ENCODE measurements around the gene NDUFS7.
"Not testable (repeated sequence)": the region's sequence is repeated elsewhere in the genome, so short reads cannot be mapped to it uniquely, and the experiment has no call there.

The NDUFS7 gene

DNA sequence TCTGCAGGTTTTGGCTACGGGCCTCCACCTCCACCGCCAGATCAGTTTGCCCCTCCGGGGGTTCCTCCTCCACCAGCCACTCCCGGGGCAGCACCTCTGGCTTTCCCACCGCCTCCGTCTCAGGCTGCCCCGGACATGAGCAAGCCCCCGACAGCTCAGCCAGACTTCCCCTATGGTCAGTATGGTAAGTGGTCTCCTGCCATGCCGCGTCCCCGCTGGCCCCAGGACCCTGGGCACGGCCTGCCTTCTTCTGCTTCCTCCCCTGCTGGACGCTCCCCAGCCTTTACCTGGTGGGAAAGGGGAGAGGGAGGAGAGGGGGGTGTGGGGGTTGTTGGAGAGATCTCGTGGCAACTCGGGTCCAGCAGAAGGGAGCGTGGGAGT is 48.8 kb downstream of the NDUFS7 start:
- no peak for DNase-seq (ENCODE audit: low read depth in 2 of 2)

DNA sequence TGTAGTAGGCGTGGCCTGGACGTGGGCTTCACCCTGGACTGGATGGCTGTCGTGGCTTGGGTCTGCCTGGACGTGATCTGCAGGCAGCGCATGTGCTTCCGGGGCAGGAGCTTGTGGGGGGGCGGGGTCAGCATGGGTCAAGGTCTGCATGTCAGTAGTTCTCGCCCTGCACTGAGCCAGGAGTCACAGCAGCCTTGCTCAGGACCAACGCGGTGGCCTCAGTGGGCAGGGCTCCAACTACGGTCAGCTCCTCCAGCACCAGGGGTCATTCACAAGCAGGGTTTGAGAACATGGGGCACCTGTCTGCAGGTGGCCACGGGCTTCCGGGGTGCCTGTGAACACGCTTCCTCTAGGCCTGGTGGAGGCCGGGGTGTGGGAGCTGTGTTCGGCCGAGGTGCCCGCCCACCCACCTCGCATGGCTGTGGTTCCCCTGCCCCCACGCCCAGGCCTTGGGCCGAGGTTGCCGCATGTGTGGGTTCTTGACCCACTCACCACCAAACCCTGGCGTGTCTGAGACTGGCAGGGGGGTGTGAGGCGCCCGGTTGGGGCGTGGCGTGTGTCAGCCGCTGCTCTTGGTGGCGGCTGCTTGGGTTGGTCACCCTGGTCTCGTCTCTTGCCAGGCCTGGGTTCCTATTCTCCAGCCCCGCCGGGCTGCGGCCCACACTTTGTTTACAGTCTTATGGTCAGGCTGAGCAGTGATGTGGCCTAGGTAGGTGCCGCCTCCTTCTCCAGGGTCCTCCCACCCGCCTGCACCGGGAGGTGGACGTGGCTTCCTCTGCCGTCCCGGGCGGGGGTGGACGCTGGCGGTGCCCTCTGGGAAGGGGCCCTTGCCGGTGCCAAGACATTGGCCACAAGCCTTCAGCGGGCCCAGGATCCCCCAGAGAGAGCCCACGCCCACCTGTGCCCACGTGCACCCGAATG is 49.7 kb downstream of the NDUFS7 start:
- DNase-seq (ENCODE audit: low read depth in 2 of 2): no peak

DNA sequence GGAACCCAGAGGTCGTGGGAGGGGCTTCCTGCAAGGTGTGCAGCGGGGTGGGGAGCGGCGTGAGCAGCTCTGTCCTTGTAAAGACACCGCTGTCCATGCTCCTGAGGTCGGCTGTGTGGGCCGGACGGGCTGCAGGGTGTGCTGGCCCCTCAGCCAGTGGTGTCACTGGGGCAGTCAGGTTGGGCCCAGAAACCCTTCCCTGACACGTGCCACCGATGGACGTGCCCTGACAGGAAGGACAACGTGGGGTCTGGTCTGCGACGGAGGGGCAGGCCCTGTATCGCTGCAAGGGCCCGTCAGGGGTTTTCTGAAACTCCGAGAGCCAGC is 50.3 kb downstream of the NDUFS7 start:
- DNase-seq (ENCODE audit: low read depth in 2 of 2): no peak

DNA sequence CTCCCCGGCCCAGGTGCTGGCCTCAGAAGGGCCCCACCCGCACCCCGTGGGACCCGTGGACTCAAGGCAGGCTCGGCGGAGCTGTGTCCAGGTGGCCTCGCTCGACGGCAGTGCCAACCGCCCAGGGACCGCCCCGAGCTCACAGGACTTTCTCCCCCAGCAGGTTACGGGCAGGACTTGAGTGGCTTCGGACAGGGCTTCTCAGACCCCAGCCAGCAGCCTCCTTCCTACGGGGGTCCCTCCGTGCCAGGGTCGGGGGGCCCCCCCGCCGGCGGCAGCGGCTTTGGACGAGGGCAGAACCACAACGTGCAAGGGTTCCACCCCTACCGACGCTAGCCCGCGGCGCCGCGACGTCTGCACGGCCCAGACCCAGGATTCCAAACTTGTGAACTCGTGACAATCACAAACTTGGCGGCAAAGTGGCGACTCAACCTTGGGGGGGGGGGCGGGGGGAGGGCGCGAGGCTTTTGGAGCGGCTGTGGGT is 50.9 kb downstream of the NDUFS7 start:
- DNase-seq (ENCODE audit: low read depth in 2 of 2): no peak

DNA sequence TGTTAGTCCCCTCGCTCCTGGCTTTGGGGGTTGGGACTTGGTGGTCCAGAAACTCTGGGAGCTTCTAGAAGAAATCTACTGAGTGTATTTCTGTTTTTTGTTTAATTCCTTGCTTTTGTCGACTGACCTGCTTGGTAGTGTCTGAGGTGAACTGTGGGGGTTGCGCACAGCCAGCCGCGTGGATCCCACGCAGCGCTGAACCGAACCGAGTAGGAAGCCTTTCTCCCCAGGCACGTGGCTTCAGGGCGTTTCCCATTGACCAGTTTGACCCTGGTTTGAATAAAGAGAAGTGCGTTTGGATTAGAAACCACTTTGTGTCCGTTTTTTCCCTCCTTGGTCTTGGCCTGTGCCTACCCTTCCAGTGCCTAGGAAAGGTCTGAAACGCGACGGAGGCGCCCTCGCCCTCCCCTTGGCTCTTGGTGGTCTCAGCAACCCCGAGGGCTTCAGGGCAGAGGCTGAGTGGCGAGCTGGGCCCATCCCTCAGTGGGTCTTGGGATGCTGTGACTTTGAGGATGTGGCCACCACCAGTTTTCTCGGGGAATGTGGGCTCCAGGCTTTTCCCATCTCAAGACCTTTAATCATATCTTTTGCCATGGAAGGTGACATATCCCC is 51.8 kb downstream of the NDUFS7 start:
- DNase-seq (ENCODE audit: low read depth in 2 of 2): no peak

DNA sequence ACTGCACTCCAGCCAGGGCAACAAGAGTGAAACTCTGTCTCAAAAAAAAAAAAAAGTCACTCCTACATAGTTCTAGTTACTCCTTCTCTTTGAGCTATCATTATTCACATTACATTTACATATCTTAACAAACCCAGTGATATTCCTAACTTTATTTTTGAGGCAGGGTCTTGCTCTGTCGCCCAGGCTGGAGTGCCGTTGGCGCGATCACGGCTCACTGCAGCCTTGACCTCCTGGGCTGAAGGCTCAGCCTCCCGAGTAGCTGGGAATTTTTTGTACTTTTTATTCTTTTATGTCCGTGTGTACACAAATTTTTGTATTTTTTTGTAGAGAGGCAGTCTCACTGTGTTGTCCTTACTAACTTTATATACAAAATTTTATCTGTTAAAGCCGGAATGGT is 53.9 kb downstream of the NDUFS7 start:
- DNase-seq (ENCODE audit: low read depth in 2 of 2): no peak

DNA sequence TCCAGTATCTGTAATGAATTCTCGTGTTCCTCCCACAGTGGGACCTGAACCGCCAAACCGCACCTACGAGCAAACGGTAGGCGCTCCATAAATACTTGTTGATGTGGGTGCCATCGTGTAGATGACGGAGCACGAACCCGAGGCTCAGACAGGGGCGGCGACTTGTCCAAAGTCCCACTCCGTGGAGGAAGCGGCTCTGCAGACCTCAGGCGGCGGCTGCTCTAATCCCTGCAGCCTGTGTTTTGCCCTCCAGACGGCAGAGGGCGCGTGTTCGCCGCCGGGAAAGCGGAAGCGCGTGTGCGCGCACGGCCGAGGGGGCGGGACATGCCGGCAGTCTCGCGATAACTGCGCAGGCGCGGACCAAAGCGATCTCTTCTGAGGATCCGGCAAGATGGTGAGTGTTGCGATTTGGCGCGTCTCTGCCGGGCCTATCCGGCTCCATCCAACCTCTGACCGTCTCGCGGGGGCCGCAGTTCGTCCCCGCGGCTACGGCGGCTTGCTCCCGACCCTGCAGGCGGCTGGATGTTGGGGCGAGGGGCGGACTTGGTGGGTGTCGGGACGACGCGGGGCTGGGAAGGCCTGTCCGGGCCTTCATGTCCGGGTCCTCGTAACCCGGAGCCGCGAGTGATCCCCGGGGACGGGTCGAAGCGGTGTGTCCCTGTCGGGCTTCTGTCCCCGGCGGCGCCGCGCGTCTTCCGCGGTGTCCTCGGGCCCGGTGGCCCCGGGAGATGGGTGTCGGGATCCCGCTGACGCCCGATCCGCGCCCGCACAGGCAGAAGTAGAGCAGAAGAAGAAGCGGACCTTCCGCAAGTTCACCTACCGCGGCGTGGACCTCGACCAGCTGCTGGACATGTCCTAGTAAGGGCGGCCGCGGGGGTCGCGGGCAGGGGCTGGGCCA is 54.6 kb downstream of the NDUFS7 start, which contains the start of gene RPS15:
RPS15 (plus strand) TSS at position 362 of the 898 bp plus-strand sequence; CDS start at position 392, 30 bp downstream.
- DNase-seq (ENCODE audit: low read depth in 2 of 2): peak; percentile 92 to 93

DNA sequence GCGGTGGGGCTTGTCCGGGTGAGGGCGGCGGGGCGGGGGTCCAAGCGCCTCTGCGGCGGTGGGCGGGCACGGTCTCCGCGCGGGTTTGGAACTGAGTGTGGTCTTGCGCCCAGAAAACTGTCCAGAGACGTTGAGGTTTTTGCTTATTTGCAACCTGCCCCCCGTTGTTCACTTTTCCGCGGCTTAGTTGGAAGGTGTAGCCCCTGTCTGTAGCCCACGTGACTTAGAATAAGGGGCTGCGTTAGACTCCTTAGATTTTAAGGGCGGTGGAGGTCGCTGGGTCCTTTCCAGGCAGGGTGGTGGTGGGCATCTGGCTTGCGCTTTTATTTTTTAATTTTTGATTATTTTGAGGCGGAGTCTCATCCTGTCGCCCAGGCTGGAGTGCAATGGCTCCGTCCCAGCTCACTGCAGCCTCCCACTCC is 55.2 kb downstream of the NDUFS7 start:
- no peak for DNase-seq (ENCODE audit: low read depth in 2 of 2)

DNA sequence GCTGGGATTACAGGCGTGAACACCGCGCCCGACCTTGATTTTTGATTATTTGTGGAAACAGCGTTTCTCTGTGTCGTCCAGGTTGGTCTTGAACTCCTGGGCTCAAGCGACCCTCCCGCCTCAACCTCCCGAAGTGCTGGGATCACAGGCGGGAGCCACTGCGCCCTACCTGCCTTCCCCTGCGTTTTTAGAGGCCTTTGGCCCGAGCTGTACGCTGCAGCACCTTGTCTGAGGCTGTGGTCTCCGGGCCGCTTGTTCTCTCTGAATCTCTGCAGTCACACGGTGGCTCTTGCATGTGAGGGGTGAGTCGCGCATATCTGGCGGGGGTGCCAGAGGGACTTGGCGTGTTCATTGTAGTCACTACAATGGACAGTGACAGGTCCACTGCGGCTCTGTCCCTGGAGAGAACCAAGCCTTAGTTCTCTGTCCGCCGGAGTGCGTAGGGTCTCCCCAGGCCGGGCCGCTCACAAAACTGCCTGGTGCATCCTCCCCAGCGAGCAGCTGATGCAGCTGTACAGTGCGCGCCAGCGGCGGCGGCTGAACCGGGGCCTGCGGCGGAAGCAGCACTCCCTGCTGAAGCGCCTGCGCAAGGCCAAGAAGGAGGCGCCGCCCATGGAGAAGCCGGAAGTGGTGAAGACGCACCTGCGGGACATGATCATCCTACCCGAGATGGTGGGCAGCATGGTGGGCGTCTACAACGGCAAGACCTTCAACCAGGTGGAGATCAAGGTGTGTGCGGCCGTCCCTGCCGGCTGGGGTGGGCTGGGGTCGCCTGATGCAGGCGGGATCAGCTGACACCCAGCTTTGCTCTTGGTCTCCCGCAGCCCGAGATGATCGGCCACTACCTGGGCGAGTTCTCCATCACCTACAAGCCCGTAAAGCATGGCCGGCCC is 56.1 kb downstream of the NDUFS7 start:
- DNase-seq (ENCODE audit: low read depth in 2 of 2): not testable (repeated sequence)

DNA sequence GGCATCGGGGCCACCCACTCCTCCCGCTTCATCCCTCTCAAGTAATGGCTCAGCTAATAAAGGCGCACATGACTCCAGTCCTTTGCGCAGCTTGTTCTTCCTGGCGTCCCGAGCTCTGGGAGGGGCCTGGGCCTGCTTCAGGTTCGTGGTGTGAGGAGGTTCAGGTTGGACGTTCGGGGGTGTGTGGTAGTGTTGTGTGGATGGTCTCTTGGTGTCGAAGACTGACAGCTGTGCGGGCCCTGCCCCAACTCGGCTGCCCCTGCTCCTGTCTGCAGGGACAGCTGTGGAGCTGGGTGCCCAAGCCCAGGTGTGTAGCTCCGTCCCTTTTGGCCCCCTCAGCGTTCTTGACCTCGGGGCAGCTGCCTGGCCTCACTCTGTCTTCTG is 56.7 kb downstream of the NDUFS7 start:
- no peak for DNase-seq (ENCODE audit: low read depth in 2 of 2)

DNA sequence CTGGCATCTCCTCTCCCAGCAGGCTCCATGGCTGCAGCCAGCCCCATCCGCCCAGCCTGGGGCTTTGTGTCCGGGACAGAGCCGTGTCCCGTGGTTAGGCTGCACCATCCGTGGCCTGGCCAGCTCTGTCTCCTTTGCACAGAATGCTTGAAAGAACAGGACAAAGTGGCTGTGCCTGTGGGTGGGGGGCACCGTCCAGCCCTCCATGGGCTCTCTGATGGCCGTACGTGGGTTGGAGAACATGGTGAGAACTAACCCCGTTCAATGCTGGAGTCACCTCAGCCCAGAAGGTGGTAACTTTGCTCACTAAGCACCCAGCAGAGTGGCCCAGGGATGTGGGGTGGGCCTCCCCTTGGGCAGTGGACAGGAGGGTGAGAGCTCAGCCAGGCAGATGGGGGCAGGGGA is 57.3 kb downstream of the NDUFS7 start:
- DNase-seq (ENCODE audit: low read depth in 2 of 2): no peak

DNA sequence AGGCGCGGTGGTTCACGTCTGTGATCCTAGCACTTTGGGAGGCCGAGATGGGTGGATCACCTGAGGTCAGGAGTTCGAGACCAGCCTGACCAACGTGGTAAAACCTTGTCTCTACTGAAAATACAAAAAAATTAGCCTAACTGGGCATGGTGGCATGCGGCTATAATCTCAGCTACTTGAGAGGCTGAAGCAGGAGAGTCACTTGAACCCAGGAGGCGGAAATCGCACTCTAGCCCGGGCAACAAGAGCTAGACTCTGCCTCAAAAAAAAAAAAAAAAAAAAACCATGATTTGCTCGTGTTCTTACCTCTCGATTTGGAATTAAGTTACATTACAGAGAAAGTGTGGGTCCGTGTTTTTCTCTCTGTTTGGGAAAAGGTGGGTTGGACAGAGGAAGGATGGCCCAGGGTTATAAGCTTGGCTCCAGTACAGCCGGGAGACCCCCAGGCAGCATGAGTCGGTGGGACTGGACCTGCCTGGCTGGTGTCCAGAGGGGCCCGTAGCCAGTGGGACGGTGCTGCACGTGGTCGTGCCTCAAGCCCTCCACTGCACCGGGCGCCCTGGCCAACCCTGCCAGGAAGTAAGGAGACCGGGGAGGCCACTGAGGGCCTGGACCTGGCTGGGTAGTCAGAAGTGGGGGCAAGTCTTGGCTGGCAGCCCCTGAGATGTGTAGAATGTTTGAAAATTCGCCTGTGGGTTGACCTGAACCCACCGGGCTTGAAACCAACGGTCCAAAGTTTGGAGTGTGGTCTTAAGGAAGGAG is 58.2 kb downstream of the NDUFS7 start:
- no peak for DNase-seq (ENCODE audit: low read depth in 2 of 2)
